GM21381 (cell line): ENCODE data around the gene ADNP2.

Experiments
- ATAC-seq: cut with Tn5 transposase; IDR thresholded peaks from one replicate; pipeline ENCODE4 v1.9.1; 2021; ENCODE audit warnings: mild to moderate bottlenecking, moderate library complexity; ENCODE audit not compliant: unreplicated experiment

The ADNP2 gene

GRCh38 chr18:80187956-80188642 is 79.0 kb downstream of the ADNP2 start:
- no peak for ATAC-seq

DNA sequence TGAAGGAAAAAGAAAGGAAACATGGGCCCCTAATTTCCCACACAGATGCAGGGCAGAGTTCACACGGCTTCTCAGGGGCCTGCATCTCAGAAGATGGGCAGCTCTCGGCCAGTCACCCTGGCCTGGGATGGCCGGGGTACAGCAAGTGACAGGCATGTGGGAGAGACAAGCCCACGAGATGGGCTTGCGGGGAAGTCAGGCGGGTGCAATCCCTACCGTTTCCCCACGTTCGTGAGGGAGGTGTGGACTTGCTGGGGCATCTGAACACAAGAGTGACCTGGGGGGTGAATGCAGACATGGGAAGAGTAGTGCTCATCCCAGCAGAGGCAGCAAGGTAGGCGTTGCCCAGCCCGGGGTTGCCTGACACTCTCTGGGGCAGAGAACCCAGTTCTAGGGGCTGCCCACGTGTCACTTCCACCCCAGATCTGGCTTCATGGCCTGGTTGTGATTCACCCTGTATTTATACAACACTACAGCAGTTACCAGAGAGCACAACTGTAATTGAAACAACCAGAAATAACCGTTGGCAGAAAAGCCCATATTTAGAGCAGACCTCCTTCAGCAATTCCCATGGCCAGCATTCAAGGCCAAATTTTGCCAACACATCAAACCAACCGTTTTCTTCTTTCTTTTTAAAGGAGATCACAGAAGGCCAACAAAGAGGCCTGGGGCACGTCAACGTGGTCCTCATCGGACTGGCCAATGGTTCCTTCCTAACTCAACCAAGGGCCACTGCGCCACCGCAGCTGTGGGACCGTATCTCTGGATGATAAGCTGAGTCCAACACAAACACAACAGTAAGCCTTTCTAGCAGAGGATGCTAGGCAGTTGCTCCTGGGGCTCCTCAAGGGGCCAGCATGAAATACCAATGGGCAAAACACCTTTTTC is 79.8 kb downstream of the ADNP2 start:
- no peak for ATAC-seq

DNA sequence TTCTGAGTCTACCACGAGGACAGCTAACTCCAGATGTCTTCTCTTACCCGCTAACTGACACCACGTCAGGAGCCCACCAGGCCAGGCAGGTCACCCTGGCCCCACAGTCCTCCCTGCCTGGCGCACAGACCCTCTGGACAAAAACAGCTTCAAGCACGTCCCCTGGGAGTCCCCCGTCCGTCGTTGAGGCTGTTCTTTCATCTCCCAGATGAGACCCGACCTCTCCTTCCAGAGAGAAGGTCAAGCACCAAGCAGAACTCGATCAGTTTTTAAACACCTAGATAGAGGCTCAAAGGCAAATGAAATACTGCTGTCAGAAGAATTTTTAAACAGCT is 80.4 kb downstream of the ADNP2 start:
- ATAC-seq: no peak
